Activated naive CD4-positive, alpha-beta T cell treated with anti-CD3 and anti-CD28 coated beads, Interleukin-2, amount 50 U/mL, for 24 hours (primary cell): ENCODE data around the gene MAN2C1.

Experiments used
- H3K27ac Mint-ChIP-seq: one replicate; pipeline ENCODE4 v1.8.0; 2021; ENCODE audit warnings: mild to moderate bottlenecking, mixed read lengths
- H3K27me3 Mint-ChIP-seq: one replicate; pipeline ENCODE4 v1.8.0; 2021; ENCODE audit warnings: mixed read lengths
- H3K36me3 Mint-ChIP-seq: one replicate; pipeline ENCODE4 v1.8.0; 2021; ENCODE audit warnings: mixed read lengths
- H3K4me1 Mint-ChIP-seq: one replicate; pipeline ENCODE4 v1.8.0; 2021; ENCODE audit warnings: mixed read lengths
- H3K4me3 Mint-ChIP-seq: one replicate; pipeline ENCODE4 v1.8.0; 2021; ENCODE audit warnings: mild to moderate bottlenecking, mixed read lengths
- H3K9me3 Mint-ChIP-seq: one replicate; pipeline ENCODE4 v1.8.0; 2021; ENCODE audit warnings: mixed read lengths

The MAN2C1 gene

GRCh38 chr15:75309711-75310110, 58.7 kb downstream of the MAN2C1 start:
- Mint-ChIP-seq H3K4me1 (no peaks in the 10 kb centered on the region), H3K36me3 (no peaks in the 10 kb centered on the region), H3K4me3 (no peak overlapping the region), H3K27me3 (peaks cover 13% of the 10 kb centered on the region), H3K27ac (no peak overlapping the region), H3K9me3 (no peaks in the 10 kb centered on the region)

GRCh38 chr15:75307778-75308390, 60.5 kb downstream of the MAN2C1 start:
- no peak overlapping the region for H3K27ac Mint-ChIP-seq
- no peak overlapping the region for H3K4me3 Mint-ChIP-seq
- H3K9me3 Mint-ChIP-seq, result no peaks in the 10 kb centered on the region
- no peaks in the 10 kb centered on the region for H3K4me1 Mint-ChIP-seq
- H3K36me3 Mint-ChIP-seq, result no peaks in the 10 kb centered on the region
- peaks cover 13% of the 10 kb centered on the region for H3K27me3 Mint-ChIP-seq

GRCh38 chr15:75306188-75306587, 62.2 kb downstream of the MAN2C1 start:
- Mint-ChIP-seq H3K36me3 (no peaks in the 10 kb centered on the region), H3K27me3 (peaks cover 13% of the 10 kb centered on the region), H3K4me1 (no peaks in the 10 kb centered on the region), H3K27ac (no peak overlapping the region), H3K9me3 (no peaks in the 10 kb centered on the region), H3K4me3 (no peak overlapping the region)
